Hepatocyte (in vitro differentiated cells): ENCODE results near the gene PHB1.

Source experiments
- EZH2 ChIP-seq: fragments of 200-600 bp; sonication (generic); IDR thresholded peaks from 2 replicates; pipeline ENCODE4 v1.6.1; 2016; ENCODE audit warnings: antibody characterized with exemption, mild to moderate bottlenecking, borderline replicate concordance
- EZH2phosphoT487 ChIP-seq: fragments of 200-600 bp; sonication (generic); IDR thresholded peaks from one replicate; pipeline ENCODE4 v1.6.1; 2018; ENCODE audit warnings: antibody characterized with exemption, mild to moderate bottlenecking, low read depth, moderate library complexity; ENCODE audit not compliant: unreplicated experiment, severe bottlenecking
- TF ChIP-seq, protein P1 (sequence below): fragments of 200-600 bp; sonication (generic); IDR thresholded peaks from 2 replicates; pipeline ENCODE4 v1.5.1; 2016; ENCODE audit warnings: antibody characterized with exemption, mild to moderate bottlenecking; ENCODE audit not compliant: poor library complexity

DNA sequence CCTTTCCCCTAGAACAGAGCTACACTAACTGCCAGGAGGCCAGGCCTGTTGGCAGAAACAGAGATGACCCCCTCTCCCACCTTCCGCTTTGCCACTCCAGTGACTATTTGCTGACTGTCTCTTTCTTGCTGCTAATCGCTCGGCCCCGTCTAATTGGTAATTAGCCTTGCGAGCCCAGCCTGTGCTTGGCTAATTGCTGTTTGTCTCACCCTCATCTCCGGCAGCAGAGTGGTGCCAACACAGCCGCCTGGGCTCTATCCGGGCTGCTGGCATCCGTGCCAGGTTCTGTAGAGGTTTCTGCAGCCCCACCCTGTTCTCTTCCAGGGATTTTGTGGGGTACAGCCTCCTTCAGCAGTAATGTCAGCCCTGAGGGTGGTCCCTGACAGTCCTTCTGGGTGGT is 27.4 kb upstream of the PHB1 start:
- TF ChIP-seq, protein P1, sequence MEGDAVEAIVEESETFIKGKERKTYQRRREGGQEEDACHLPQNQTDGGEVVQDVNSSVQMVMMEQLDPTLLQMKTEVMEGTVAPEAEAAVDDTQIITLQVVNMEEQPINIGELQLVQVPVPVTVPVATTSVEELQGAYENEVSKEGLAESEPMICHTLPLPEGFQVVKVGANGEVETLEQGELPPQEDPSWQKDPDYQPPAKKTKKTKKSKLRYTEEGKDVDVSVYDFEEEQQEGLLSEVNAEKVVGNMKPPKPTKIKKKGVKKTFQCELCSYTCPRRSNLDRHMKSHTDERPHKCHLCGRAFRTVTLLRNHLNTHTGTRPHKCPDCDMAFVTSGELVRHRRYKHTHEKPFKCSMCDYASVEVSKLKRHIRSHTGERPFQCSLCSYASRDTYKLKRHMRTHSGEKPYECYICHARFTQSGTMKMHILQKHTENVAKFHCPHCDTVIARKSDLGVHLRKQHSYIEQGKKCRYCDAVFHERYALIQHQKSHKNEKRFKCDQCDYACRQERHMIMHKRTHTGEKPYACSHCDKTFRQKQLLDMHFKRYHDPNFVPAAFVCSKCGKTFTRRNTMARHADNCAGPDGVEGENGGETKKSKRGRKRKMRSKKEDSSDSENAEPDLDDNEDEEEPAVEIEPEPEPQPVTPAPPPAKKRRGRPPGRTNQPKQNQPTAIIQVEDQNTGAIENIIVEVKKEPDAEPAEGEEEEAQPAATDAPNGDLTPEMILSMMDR, result no peak
- TF ChIP-seq EZH2, result no peak
- TF ChIP-seq EZH2phosphoT487, result no peak
